ENCODE data around the gene FBLN2.

Gene FBLN2

GRCh38 chr3:13669457-13669856, 120.5 kb downstream of the FBLN2 start:
- H2BK15ac ChIP-seq (ENCODE audit: low read length) = no peak overlapping the region
- H3K4me2 ChIP-seq (ENCODE audit: insufficient read depth, low read length, poor library complexity, severe bottlenecking) = no peak overlapping the region
- no peak overlapping the region for H2BK120ac ChIP-seq (ENCODE audit: low read depth, low read length)
- no peak overlapping the region for H3K4me3 ChIP-seq (ENCODE audit: low read length in 2 of 2)
- WGBS, 2 donors (ENCODE audit: extremely low coverage in 2 of 2, insufficient read length in 2 of 2, insufficient replicate concordance in 1 of 2) = no CpG with 5 or more reads among the region's 1 CpG
- no peaks in the 10 kb centered on the region for H3K9me3 ChIP-seq (replicated peaks in 1 of 2; ENCODE audit: control insufficient read depth in 2 of 2, insufficient read depth in 1 of 2, low read depth in 1 of 2, low read length in 2 of 2)
- no peak overlapping the region for H2BK12ac ChIP-seq (ENCODE audit: low read length)
- H3K23ac ChIP-seq (ENCODE audit: low read depth, low read length, poor library complexity) = no peak overlapping the region
- no peak overlapping the region for H3K18ac ChIP-seq (ENCODE audit: low read length)
- no peak overlapping the region for H4K91ac ChIP-seq (ENCODE audit: low read depth, low read length, poor library complexity)
- H3K4ac ChIP-seq (ENCODE audit: low read length) = no peak overlapping the region
- H3K27me3 ChIP-seq (ENCODE audit: control insufficient read depth in 3 of 3, insufficient read depth in 3 of 3, low read depth in 1 of 3, low read length in 3 of 3) = peaks cover 0 to 6% (median 0%) of the 10 kb centered on the region in 3 experiments
- H2AFZ ChIP-seq (ENCODE audit: low read length) = no peak overlapping the region
- H2AK5ac ChIP-seq (ENCODE audit: low read depth, low read length) = no peak overlapping the region
- H3K4me1 ChIP-seq (ENCODE audit: control insufficient read depth in 2 of 2, insufficient read depth in 1 of 2, low read depth in 1 of 2, low read length in 2 of 2) = peaks cover 2 to 3% of the 10 kb centered on the region in 2 donors
- no peak overlapping the region for H3K27ac ChIP-seq (replicated peaks; ENCODE audit: low read length)
- no peak for DNase-seq (ENCODE audit: low spot score)
- no peak overlapping the region for H3K14ac ChIP-seq (ENCODE audit: low read length)
- no peak overlapping the region for H3K9ac ChIP-seq (ENCODE audit: low read depth, low read length, poor library complexity)
- H3K36me3 ChIP-seq (replicated peaks in 1 of 2; ENCODE audit: control insufficient read depth in 2 of 2, insufficient read depth in 2 of 2, low read length in 2 of 2) = no peaks in the 10 kb centered on the region
- no peaks in the 10 kb centered on the region for H3K79me1 ChIP-seq (ENCODE audit: low read depth, low read length)
- H4K8ac ChIP-seq (ENCODE audit: low read depth, low read length) = no peak overlapping the region
- no peak overlapping the region for H2BK5ac ChIP-seq (ENCODE audit: low read length)

- Histone ChIP-seq H2AFZ (ENCODE audit: low read length) (no peak overlapping the region), H3K14ac (ENCODE audit: low read length) (no peak overlapping the region), H3K4me1 (ENCODE audit: control insufficient read depth in 2 of 2, insufficient read depth in 1 of 2, low read depth in 1 of 2, low read length in 2 of 2) (peaks cover 2 to 3% of the 10 kb centered on the region in 2 donors), H3K18ac (ENCODE audit: low read length) (no peak overlapping the region), H2BK120ac (ENCODE audit: low read depth, low read length) (no peak overlapping the region), H3K79me1 (ENCODE audit: low read depth, low read length) (no peaks in the 10 kb centered on the region), H3K36me3 (replicated peaks in 1 of 2; ENCODE audit: control insufficient read depth in 2 of 2, insufficient read depth in 2 of 2, low read length in 2 of 2) (no peaks in the 10 kb centered on the region), H3K23ac (ENCODE audit: low read depth, low read length, poor library complexity) (no peak overlapping the region), H3K4me3 (ENCODE audit: low read length in 2 of 2) (no peak overlapping the region), H2BK12ac (ENCODE audit: low read length) (no peak overlapping the region), H2BK15ac (ENCODE audit: low read length) (no peak overlapping the region), H3K27ac (replicated peaks; ENCODE audit: low read length) (no peak overlapping the region), H3K9ac (ENCODE audit: low read depth, low read length, poor library complexity) (no peak overlapping the region), H3K27me3 (ENCODE audit: control insufficient read depth in 3 of 3, insufficient read depth in 3 of 3, low read depth in 1 of 3, low read length in 3 of 3) (no peaks in the 10 kb centered on the region), H4K8ac (ENCODE audit: low read depth, low read length) (no peak overlapping the region), H3K9me3 (replicated peaks in 1 of 2; ENCODE audit: control insufficient read depth in 2 of 2, insufficient read depth in 1 of 2, low read depth in 1 of 2, low read length in 2 of 2) (no peaks in the 10 kb centered on the region), H3K4ac (ENCODE audit: low read length) (no peak overlapping the region), H2AK5ac (ENCODE audit: low read depth, low read length) (no peak overlapping the region), H3K4me2 (ENCODE audit: insufficient read depth, low read length, poor library complexity, severe bottlenecking) (no peak overlapping the region), H2BK5ac (ENCODE audit: low read length) (no peak overlapping the region), H4K91ac (ENCODE audit: low read depth, low read length, poor library complexity) (no peak overlapping the region)
- DNase-seq (ENCODE audit: low spot score) = no peak
- no CpG with 5 or more reads among the region's 4 CpGs for WGBS, 2 donors (ENCODE audit: extremely low coverage in 2 of 2, insufficient read length in 2 of 2, insufficient replicate concordance in 1 of 2)
Measured at GRCh38 chr3:13670292-13670691, 121.4 kb downstream of the FBLN2 start.

- no peak overlapping the region for H3K4me2 ChIP-seq (ENCODE audit: insufficient read depth, low read length, poor library complexity, severe bottlenecking)
- H2BK5ac ChIP-seq (ENCODE audit: low read length) = no peak overlapping the region
- no peaks in the 10 kb centered on the region for H3K9me3 ChIP-seq (replicated peaks in 1 of 2; ENCODE audit: control insufficient read depth in 2 of 2, insufficient read depth in 1 of 2, low read depth in 1 of 2, low read length in 2 of 2)
- H3K9ac ChIP-seq (ENCODE audit: low read depth, low read length, poor library complexity) = no peak overlapping the region
- no peak overlapping the region for H3K4me3 ChIP-seq (ENCODE audit: low read length in 2 of 2)
- H3K23ac ChIP-seq (ENCODE audit: low read depth, low read length, poor library complexity) = no peak overlapping the region
- peaks cover 2 to 3% of the 10 kb centered on the region in 2 donors for H3K4me1 ChIP-seq (ENCODE audit: control insufficient read depth in 2 of 2, insufficient read depth in 1 of 2, low read depth in 1 of 2, low read length in 2 of 2)
- no peak for DNase-seq (ENCODE audit: low spot score)
- no peak overlapping the region for H3K14ac ChIP-seq (ENCODE audit: low read length)
- no peak overlapping the region for H3K18ac ChIP-seq (ENCODE audit: low read length)
- WGBS, 2 donors (ENCODE audit: extremely low coverage in 2 of 2, insufficient read length in 2 of 2, insufficient replicate concordance in 1 of 2) = no CpG with 5 or more reads among the region's 10 CpGs
- H2BK120ac ChIP-seq (ENCODE audit: low read depth, low read length) = no peak overlapping the region
- H4K91ac ChIP-seq (ENCODE audit: low read depth, low read length, poor library complexity) = no peak overlapping the region
- no peaks in the 10 kb centered on the region for H3K36me3 ChIP-seq (replicated peaks in 1 of 2; ENCODE audit: control insufficient read depth in 2 of 2, insufficient read depth in 2 of 2, low read length in 2 of 2)
- no peak overlapping the region for H2BK12ac ChIP-seq (ENCODE audit: low read length)
- H3K4ac ChIP-seq (ENCODE audit: low read length) = no peak overlapping the region
- no peaks in the 10 kb centered on the region for H3K79me1 ChIP-seq (ENCODE audit: low read depth, low read length)
- no peak overlapping the region for H2AK5ac ChIP-seq (ENCODE audit: low read depth, low read length)
- H2BK15ac ChIP-seq (ENCODE audit: low read length) = no peak overlapping the region
- H3K27me3 ChIP-seq (ENCODE audit: control insufficient read depth in 3 of 3, insufficient read depth in 3 of 3, low read depth in 1 of 3, low read length in 3 of 3) = no peaks in the 10 kb centered on the region
- H4K8ac ChIP-seq (ENCODE audit: low read depth, low read length) = no peak overlapping the region
- no peak overlapping the region for H2AFZ ChIP-seq (ENCODE audit: low read length)
- H3K27ac ChIP-seq (replicated peaks; ENCODE audit: low read length) = no peak overlapping the region
Measured at GRCh38 chr3:13671482-13672233, 122.7 kb downstream of the FBLN2 start.

- Histone ChIP-seq H2BK15ac (ENCODE audit: low read length) (no peak overlapping the region), H3K4me1 (ENCODE audit: control insufficient read depth in 2 of 2, insufficient read depth in 1 of 2, low read depth in 1 of 2, low read length in 2 of 2) (peaks cover 2 to 3% of the 10 kb centered on the region in 2 donors), H3K36me3 (replicated peaks in 1 of 2; ENCODE audit: control insufficient read depth in 2 of 2, insufficient read depth in 2 of 2, low read length in 2 of 2) (no peaks in the 10 kb centered on the region), H3K23ac (ENCODE audit: low read depth, low read length, poor library complexity) (no peak overlapping the region), H3K4me3 (ENCODE audit: low read length in 2 of 2) (no peak overlapping the region), H4K91ac (ENCODE audit: low read depth, low read length, poor library complexity) (no peak overlapping the region), H3K4me2 (ENCODE audit: insufficient read depth, low read length, poor library complexity, severe bottlenecking) (no peak overlapping the region), H3K9ac (ENCODE audit: low read depth, low read length, poor library complexity) (no peak overlapping the region), H3K9me3 (replicated peaks in 1 of 2; ENCODE audit: control insufficient read depth in 2 of 2, insufficient read depth in 1 of 2, low read depth in 1 of 2, low read length in 2 of 2) (no peaks in the 10 kb centered on the region), H2AK5ac (ENCODE audit: low read depth, low read length) (no peak overlapping the region), H2BK12ac (ENCODE audit: low read length) (no peak overlapping the region), H3K14ac (ENCODE audit: low read length) (no peak overlapping the region), H2AFZ (ENCODE audit: low read length) (no peak overlapping the region), H4K8ac (ENCODE audit: low read depth, low read length) (no peak overlapping the region), H2BK120ac (ENCODE audit: low read depth, low read length) (no peak overlapping the region), H3K79me1 (ENCODE audit: low read depth, low read length) (no peaks in the 10 kb centered on the region), H3K27me3 (ENCODE audit: control insufficient read depth in 3 of 3, insufficient read depth in 3 of 3, low read depth in 1 of 3, low read length in 3 of 3) (no peaks in the 10 kb centered on the region), H2BK5ac (ENCODE audit: low read length) (no peak overlapping the region), H3K4ac (ENCODE audit: low read length) (no peak overlapping the region), H3K18ac (ENCODE audit: low read length) (no peak overlapping the region), H3K27ac (replicated peaks; ENCODE audit: low read length) (no peak overlapping the region)
- WGBS, 2 donors (ENCODE audit: extremely low coverage in 2 of 2, insufficient read length in 2 of 2, insufficient replicate concordance in 1 of 2) = no CpG with 5 or more reads among the region's 6 CpGs
- no peak for DNase-seq (ENCODE audit: low spot score)
Measured at GRCh38 chr3:13673207-13673606, 124.3 kb downstream of the FBLN2 start.

Data from neuronal stem cell (in vitro differentiated cells).